K562 (cell line): Measurements from ENCODE around the gene PBOV1.

Experiments used
- ARID4B ChIP-seq: sonication (generic); formaldehyde crosslinking; IDR thresholded peaks from 2 replicates; pipeline ENCODE4 v1.8.0; 2022; ENCODE audit warnings: mild to moderate bottlenecking, missing genetic modification reagents
- BMI1 ChIP-seq: fragments of 150-350 bp; IDR thresholded peaks from 2 replicates; pipeline ENCODE4 v1.6.1; 2014; ENCODE audit warnings: low read length
- CTCF ChIP-seq, 3 experiments: IDR thresholded peaks in 2 of 3; conservative IDR thresholded peaks in 1 of 3; 2 replicates each; pipeline ENCODE4 v1.5.1; 2011 to 2012; ENCODE audit warnings: low read length in 3 of 3, mild to moderate bottlenecking in 3 of 3, control low read depth in 2 of 3, improper control_type of control experiment in 1 of 3, inconsistent platforms in 1 of 3, low read depth in 1 of 3, mixed read lengths in 1 of 3, moderate library complexity in 1 of 3; ENCODE audit not compliant: insufficient read depth in 2 of 3
- EP400 ChIP-seq: fragments of 450-650 bp; IDR thresholded peaks from 2 replicates; pipeline ENCODE4 v1.6.1; 2017; ENCODE audit warnings: antibody characterized with exemption, mild to moderate bottlenecking, moderate library complexity
- MAX ChIP-seq: sonication (generic); formaldehyde crosslinking; IDR thresholded peaks from 2 replicates; pipeline ENCODE4 v1.9.0; 2022; ENCODE audit warnings: mild to moderate bottlenecking, missing genetic modification reagents
- NR2F6 ChIP-seq: fragments of 450-650 bp; formaldehyde crosslinking; IDR thresholded peaks from 2 replicates; pipeline ENCODE4 v1.4.0; 2020; ENCODE audit warnings: mild to moderate bottlenecking
- SP1 ChIP-seq: sonication (generic); formaldehyde crosslinking; IDR thresholded peaks from 2 replicates; pipeline ENCODE4 v1.8.1; 2022; ENCODE audit warnings: mild to moderate bottlenecking, missing genetic modification reagents
- UBTF ChIP-seq, 2 experiments: IDR thresholded peaks; 2 replicates each; pipeline ENCODE4 v1.6.1; 2012; ENCODE audit warnings: improper control_type of control experiment in 2 of 2, low read depth in 2 of 2, low read length in 2 of 2, borderline replicate concordance in 1 of 2

- TF ChIP-seq CTCF (IDR thresholded peaks at IDR 0.05 in 2 of 3, conservative IDR thresholded peaks at IDR 0.05 in 1 of 3; ENCODE audit: insufficient read depth in 2 of 3, low read depth in 1 of 3, low read length in 3 of 3), result no peak
- TF ChIP-seq UBTF (IDR thresholded peaks at IDR 0.05; ENCODE audit: borderline replicate concordance in 1 of 2, low read depth in 2 of 2, low read length in 2 of 2), result no peak
- TF ChIP-seq EP400, result no peak
- no peak for TF ChIP-seq MAX (CRISPR knock-in tag)
- no peak for TF ChIP-seq ARID4B (CRISPR knock-in tag)
- TF ChIP-seq BMI1, result no peak
- TF ChIP-seq NR2F6 (CRISPR knock-in tag), result no peak
- no peak for TF ChIP-seq SP1
Measured at GRCh38 chr6:138234363-138234762, 16.1 kb upstream of the PBOV1 start.
